Activated CD4-positive, alpha-beta T cell treated with anti-CD3 and anti-CD28 coated beads, Interleukin-2, amount 50 U/mL, for 1 hour (primary cell): ENCODE measurements around the gene INPP5A.

Source experiments
- DNase-seq: peaks from one replicate; pipeline ENCODE4 v3.0.0-alpha.2; 2020

Gene INPP5A

DNA sequence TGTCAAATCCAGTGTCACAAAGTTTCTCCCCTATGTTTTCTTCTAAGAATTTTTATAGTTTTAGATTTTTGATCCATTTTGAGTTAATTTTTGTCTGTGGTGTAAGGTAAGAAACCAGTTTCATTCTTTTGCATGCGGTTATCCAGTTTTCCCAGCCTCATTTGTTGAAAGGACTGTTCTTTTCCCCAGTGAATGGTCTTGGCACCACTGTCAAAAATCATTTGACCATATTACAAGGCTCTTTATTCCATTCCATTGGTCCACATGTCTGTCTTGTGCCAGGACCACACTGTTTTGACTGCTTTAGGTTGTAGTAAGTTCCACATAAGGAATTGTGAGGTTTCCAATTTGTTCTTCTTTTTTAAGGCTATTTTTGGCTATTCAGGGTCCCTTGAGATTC lies 64.0 kb downstream of the INPP5A start:
- no peak for DNase-seq

DNA sequence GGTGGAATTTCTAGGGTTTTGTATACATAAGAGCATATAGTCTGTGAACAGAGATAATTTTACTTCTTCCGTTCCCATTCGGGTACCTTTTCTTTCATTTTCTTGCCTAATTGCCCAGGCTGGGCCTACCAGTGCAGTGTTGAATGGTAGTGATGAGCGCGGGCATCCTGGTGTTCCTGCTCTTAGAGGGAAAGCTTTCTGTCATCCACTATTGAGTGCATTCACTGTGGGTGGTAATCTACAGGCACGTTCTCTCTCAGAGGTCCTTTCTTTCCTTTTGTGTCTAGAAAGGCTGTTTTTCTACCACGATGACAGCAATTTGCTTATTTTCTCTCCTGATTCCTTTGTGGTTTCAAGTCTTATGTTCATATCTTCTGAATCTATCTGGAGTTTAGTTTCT lies 65.0 kb downstream of the INPP5A start:
- DNase-seq, result no peak

DNA sequence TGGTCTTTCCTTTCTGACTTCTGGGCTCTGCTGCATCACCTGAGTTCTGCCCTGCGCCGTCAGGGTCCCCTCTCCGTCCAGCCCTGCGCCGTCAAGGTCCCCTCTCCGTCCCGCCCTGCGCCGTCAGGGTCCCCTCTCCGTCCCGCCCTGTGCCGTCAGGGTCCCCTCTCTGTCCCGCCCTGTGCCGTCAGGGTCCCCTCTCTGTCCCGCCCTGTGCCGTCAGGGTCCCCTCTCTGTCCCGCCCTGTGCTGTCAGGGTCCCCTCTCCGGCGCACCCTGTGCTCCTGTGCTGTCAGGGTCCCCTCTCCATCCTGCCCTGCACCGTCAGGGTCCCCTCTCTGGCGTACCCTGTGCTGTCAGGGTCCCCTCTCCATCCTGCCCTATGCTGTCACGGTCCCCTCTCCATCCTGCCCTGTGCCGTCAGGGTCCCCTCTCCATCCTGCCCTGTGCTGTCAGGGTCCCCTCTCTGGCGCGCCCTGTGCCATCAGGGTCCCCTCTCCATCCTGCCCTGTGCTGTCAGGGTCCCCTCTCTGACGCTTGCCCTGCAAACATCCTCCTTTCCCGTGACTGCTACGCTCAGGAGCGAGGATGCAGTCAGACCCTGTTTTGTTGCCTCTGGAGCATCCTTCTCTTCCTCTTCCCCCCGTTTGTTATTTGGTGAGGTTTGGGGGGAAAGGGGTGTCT lies 66.4 kb downstream of the INPP5A start:
- no peak for DNase-seq

DNA sequence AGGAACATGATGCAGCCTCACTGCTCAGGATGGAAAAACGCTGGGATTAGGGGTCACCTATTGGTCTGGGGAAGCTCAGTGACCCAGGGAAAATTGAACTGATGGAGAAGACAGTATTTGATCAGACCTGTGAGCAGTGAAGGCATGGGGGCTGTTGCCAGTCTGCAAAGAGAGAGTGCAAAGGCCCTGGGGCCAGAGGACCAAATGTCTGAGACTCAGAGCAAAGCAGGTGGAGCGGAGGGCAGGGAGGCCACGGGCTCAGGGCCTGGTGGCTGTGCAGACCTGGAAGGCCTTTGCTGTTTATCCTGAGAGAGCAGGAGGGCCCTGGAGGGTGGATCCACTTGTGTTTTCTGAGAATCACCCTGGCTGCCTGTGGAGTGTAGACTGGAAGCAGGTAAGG lies 67.1 kb downstream of the INPP5A start:
- DNase-seq, result no peak

DNA sequence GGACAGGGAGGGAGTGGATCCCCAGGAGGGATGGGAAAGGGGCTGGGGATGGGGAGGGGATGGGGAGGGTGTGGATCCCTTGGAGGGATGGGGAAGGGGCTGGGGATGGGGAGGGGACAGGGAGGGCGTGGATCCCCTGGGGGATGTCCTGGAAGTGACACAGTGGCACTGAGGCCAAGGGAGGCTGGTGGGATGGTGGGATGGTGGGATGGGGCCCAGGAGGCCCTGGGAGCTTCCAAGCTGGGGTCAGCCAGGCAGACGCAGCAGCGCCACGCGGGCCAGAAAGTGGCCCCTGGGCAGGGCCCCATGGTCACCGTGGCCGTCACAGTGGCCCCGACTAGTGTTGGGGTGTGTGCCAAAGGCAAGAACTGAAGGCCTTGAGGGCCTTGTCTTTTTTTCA lies 67.8 kb downstream of the INPP5A start:
- no peak for DNase-seq

DNA sequence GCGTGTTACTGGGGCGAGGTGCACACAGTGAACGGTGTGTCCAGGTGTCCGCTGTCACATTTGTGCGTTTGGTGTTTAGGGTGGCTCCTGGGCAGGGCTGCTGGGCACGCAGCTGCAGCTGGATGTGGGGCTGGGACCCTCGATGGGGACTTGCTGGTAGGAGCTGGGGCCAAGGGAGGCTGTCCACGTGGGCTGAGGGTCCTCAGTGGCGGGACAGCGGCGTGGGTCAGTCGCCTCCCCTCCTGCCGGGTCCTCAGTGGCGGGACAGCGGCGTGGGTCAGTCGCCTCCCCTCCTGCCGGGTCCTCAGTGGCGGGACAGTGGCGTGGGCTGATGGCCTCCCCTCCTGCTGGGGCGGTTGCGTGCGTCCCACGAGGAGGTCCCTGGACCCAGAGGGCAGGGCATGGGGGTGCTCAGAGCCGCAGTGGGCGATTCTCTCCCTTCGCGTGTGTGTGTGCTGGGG lies 68.5 kb downstream of the INPP5A start:
- DNase-seq, result no peak

DNA sequence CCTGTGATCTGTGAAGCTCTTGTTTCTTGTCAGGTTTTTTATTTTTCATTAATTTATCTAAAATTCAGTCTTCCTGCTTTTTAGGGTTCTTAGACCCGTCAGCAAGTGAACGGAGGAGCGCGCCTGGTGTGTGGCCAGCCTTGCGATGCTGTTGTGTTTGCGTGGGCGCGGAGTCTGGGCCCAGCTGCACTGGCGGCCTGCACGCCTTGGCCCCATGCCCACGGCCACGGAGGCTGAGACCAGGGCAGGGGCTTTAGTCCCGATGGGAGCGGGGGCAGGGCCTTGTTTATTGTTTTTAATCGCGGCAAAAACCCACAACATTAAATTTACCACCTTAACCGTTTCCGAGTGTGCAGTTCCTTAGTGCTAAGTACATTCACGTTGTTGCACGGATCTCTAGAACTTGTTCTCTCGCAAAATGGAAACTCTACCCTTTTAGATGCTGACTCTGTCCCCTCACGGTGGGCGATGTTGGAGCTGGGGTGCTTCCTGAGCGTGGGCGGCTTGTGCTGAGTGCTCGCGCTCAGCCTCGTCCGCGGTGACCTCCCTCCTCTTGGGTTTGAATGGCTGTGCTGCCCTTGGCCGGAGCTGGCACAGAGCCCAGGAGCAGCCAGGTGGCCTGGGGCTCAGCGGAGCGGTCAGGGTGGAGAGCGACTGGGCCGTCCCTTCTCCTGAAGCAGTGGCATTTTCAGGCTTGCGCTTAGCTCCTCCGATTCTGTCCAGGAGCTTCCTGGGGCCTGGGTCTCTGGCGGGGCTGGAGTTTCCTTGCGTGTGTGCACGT lies 69.1 kb downstream of the INPP5A start:
- DNase-seq, result no peak

DNA sequence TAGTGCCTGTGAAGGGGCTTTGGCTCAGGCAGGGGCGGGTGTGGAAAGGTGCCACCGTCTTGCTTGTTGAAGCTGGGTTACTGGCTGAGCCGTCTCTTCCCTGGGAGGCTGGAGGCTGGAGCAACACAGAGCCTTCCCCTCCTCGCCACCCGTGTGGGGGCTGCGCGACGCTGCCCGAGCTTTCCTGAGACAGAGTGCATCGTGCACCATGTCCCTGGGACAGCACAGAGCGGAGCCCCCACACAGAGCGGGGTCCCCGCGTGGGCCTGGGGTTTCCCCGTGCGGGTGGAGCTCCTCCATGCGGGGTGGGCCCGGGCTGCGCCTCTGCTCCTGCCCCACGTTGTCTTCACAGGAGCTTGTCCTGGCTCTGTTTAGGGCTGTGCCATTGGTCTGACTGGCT lies 69.9 kb downstream of the INPP5A start:
- DNase-seq, result no peak

DNA sequence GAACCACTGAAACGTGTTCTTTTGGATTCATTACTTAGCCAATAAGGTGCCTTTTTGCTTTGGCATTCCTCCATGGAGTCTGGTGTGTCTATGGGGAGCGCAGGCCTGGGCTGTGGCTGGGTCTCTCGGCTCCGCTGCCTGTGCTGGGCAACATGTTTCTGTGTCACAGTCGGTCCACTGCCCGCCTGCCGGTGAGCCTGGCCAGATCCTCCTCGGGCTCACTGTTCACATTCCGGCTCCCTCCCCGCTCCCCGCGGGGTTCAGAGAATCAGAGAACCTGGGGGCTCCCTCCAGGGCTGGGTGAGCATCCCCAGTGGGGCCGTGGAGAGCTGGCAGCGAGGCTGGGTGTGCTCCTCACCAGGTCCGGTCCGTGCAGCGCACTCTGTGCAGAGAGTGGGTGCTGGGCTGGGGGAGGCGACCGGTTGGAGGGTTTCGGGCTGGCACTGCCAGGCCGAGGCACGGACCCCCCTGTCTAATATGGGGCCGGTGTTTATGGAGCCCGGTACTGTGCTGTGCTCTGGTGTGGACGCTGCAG lies 70.4 kb downstream of the INPP5A start:
- DNase-seq, result no peak

DNA sequence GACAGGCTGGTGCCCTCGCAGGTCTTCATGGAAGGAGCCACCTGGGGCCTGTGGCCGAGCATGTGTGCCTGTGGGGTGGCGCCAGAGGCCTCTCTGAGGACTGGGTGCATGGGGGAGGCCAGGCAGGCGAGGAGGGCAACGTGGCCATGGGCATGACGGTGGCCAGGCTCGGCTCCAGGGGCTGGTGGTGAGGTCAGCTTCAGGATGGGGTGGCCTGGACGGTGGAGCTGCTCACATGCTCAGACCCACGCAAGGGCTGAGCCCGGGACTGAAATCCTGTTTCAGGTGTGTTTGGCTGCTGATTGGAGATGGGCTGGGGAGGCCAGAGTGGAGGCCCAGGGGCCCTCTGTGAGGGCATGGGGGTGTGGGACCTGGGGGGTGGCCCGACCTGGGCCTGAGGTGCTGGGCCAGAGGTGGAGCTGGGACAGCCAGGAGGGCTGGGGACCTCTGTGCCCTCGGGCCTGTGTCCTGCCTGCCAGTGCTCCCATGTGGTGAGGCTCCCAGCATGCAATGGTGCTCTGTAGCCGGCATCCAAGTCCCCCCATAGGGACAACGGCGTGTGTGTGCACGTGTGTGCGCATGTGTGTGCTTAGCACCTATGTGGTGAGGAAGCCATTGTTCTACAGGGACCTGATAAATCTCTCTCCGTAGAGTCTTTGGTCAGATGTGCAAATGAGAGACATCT lies 71.1 kb downstream of the INPP5A start:
- no peak for DNase-seq

DNA sequence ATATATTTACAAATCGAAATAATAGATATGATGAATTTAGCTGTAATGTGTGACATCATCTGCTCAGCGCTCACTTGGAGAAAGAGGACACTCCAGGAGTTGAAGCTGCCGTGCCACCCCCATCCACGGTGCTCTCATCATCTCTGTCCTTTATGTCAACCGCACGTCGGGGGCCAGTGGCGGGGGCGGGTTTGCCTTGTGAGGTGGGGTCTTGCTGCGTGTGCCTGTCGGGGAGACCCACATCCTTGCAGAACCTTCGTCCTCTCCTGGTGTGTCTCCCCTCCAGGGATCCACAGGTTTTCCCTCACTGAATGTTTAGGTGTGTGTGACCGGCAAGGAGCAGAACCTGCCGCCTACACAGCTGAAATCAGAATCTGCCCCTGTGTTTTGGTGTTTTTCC lies 71.6 kb downstream of the INPP5A start:
- no peak for DNase-seq

DNA sequence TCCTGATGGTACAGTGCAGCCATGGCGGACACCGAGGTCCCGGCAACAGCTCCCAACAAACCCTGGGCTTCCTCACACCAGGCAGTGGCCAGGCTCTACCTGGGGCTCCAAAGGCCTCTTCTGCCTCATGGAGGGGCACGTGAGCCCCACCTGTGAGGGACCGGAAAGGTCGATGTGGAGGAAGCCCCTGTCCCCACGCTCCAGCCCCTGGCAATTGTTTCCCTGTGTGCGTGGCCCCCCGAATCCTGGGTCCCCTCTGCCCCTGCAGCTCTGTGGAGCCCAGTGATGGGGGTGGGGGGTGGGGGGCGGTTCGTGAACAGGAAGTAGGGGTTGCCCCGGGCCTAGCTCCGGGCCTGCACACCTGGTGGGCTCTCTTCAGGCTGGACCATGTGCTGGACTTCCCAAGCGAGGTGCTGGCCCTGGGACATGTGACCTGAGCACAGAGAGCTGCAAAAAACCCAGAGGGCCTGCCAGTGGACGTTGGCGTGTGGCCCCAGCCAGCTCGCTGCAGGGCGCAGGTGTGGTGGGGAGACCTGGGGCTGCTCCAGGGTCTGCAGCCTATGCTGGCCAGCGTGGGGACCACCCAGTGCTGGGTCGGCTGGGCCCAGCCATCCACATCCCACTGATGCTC lies 72.6 kb downstream of the INPP5A start:
- no peak for DNase-seq

DNA sequence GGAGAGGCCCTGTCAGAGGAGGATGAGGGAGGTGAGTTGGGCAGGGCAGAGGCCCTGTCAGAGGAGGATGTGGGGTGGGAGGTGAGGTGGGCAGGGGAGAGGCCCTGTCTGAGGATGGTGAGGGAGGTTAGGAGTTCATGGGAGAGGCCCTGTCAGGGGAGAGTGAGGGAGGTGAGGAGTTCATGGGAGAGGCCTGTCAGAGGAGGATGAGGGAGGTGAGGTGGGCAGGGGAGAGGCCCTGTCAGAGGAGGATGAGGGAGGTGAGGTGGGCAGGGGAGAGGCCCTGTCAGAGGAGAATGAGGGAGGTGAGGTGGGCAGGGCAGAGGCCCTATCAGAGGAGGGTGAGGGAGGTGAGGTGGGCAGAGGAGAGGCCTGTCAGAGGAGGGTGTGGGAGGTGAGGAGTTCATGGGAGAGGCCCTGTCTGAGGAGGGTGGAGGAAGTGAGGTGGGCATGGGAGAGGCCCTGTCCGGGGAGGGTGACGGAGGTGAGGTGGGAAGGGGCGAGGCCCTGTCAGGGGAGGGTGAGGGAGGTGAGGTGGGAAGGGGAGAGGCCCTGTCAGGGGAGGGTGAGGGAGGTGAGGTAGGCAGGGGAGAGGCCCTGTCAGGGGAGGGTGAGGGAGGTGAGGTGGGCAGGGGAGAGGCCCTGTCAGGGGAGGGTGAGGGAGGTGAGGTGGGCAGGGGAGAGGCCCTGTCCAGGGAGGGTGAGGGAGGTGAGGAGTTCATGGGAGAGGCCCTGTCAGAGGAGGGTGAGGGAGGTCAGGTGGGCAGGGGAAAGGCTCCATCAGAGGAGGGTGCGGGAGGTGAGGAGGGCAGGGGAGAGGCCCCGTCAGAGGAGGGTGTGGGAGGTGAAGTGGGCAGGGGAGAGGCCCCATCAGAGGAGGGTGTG lies 73.7 kb downstream of the INPP5A start:
- DNase-seq, result no peak

DNA sequence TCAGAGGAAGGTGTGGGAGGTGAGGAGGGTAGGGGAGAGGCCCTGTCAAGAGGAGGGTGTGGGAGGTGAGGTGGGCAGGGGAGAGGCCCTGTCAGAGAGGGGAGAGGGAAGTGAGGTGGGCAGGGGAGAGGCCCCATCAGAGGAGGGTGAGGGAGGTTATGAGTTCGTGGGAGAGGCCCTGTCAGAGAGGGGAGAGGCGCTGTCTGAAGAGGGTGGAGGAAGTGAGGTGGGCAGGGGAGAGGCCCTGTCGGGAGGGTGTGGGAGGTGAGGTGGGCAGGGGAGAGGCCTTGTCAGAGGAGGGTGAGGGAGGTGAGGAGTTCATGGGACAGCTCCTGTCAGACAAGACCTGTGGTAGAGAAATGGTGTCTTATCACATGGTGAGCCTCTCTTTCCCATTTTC lies 74.4 kb downstream of the INPP5A start:
- no peak for DNase-seq

DNA sequence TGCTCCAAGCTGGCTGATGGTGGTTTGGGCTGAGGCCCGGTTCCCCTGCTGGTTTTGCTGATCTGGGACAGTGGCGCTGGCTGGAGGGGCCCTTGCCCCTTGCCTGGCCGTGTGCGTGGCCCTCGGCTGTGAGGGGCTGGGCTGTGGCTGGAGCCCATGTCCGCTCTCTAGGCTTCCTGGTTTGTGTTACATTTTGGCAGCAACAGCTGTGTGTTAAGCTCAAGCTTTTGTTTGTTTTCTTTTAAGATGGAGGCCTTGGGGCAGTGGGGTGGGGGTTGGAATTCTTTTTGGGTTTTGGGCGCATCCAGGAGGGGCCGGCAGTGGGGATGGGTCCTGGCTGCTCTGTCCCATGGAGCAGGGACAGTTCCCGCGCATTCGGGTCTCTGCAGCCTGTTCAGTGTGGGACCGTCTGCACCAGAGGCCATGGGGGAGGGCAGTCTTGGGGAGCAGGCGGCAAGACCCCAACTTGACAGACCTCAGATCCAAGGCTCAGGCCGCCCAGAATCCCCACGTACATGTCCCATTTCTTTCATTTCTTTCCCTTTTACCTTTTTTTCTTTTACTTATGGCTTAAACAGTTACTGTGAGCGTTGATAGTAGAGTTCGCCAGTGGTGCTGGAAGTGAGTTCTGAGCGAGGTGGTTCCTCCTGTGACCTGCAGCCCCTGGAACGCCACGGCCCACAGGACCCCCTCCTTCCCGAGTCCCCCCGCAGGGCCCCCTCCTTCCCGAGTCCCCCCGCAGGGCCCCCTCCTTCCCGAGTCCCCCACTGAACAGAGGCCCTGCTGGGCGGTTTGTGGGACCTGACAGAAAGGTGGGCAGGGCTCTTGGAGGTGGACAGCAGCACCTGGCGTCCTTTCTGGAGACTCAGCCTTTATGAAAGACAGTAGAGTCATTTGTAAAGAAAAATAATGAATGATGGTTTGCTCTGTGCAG lies 75.3 kb downstream of the INPP5A start:
- no peak for DNase-seq

DNA sequence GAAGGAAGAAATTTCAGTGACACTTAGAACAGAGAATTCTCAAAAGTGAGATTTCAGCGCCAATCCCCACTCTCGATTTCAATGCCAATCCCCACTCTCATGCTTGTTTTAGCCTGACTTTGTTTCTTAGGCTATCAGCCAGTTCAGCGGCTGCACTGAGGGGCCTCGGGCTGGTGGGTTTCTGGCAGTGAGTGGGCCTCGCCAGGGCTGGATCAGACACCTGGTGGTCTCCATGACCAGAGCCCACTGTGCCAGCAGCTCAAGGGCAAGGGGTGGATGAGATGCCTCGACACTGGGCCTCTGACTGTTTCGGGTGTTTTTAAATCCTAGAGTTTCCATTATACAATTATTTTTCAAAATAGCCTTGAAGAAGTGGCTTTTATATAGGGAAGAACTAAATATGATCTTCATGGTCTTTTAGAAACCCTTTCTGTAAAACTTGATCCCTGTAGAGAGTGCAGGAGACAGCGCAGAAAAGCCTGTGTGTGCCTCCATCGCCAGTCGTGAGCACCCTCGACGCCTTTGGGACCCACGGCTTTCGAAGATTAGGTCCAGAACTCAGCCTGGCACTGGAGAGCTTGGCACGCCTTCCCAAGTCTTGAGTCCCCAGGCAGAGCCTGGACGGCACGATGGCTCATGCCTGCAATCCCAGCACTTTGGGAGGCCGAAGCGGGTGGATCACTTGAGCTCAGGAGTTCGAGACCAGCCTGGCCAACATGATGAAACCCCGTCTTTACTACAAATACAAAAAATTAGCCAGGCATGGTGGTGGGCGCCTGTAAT lies 76.2 kb downstream of the INPP5A start:
- no peak for DNase-seq

DNA sequence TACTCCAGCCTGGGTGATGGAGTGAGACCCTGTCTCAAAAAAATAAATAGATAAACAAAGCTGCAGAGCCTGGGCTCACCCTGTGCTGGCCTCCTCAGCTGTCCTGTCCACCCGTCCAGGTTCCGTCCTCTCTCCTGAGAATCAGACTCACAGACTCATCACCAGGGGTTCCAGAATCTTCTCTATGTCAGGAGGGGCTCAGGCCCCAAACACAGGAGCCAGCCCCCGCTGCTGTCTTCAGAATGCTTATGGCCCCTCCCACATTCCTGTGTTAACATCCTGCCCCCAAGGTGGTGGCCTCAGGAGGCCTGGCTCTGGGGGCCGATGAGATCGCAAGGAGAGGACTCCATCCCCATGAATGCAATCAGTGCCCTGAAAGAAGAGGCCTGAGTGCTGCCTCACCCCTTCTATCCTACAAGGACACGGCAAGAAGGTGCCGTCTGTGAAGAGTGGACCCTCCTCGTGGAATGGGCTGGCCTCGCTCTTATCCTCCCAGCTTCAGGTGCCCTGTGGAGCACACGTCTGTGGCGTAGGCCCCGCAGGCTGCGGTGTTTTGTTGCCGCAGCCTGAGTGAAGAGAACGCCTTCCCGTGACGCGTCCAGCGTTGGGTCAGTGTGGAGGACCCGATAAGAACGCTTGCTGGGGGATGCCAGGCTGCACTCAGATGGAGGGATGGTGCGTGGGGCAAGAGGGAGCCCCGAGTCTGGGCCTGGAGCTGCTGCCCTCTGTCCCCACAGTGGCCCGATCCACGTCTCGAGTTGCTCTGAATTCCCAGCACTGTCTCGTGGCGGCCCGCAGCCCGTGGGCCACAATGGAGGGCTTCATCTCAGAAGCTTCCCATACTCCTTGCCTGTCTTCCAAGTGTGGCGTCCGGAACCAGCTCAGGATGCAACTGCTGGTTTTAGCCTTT lies 77.1 kb downstream of the INPP5A start:
- DNase-seq, result no peak

DNA sequence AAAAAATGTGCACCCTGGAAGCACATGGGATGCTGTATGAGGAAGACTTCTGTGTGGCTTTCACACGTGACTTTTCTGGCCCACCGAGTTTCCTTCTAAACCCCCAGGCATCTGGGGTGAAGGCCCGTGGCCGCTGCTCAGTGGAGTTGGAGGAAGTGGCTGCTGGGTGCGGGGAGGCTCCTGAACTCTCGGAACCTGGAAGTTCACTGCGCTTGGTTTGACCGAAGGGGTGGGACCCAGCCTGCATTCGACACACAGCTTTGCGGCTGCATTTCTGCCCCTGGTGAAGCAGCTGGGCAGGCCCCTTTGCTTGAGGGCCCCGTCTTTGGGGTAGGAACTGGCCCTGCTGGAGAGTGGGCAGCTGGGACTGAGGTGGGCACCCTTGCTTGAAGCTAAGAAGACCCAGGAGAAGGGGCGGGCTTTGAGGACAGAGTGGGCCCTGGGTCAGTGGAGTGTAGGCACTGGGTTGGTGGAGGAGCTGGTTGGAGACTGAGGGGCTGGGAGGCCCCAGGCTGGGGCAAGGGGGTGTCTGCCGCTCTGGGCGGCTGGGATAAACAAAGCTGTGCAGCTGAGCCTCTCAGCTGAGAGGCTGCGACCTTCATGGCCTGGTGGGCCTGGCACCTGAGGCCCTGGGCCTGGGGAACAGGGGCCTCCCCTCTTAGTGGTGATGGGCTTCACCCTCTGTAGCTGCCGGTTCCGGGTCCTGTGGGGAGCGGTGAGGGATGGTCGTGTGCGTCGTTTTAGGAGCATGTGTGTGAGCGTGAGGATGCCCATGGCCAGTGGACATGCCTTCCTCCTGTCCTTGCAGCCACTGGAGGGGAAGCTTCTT lies 78.0 kb downstream of the INPP5A start:
- no peak for DNase-seq
